Activated CD4-positive, CD25-positive, alpha-beta regulatory T cell treated with anti-CD3 and anti-CD28 coated beads, Interleukin-2, amount 50 U/mL, for 72 hours (primary cell): ENCODE results near the gene LRRC74B.
"Not testable (repeated sequence)": the region's sequence is repeated elsewhere in the genome, so short reads cannot be mapped to it uniquely, and the experiment has no call there.

ENCODE experiments used
- DNase-seq: peaks from one replicate; pipeline ENCODE4 v3.0.0; 2021

Gene LRRC74B, protein sequence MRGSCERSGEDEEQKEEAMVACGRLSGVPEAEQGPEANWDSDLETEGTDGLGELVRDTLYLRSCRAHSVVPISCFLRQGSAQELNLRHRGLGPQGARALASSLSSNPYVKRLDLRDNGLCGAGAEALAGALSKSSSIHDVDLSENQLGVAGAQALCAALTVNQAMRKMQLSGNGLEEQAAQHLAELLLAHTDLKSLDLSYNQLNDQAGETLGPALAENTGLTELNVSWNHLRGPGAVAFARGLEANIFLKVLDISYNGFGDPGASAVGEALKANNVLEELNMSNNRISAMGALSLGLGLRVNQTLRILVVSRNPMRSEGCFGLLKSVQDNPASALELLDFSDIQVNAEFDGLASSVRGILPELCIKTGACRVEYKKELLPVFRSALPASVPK

DNA sequence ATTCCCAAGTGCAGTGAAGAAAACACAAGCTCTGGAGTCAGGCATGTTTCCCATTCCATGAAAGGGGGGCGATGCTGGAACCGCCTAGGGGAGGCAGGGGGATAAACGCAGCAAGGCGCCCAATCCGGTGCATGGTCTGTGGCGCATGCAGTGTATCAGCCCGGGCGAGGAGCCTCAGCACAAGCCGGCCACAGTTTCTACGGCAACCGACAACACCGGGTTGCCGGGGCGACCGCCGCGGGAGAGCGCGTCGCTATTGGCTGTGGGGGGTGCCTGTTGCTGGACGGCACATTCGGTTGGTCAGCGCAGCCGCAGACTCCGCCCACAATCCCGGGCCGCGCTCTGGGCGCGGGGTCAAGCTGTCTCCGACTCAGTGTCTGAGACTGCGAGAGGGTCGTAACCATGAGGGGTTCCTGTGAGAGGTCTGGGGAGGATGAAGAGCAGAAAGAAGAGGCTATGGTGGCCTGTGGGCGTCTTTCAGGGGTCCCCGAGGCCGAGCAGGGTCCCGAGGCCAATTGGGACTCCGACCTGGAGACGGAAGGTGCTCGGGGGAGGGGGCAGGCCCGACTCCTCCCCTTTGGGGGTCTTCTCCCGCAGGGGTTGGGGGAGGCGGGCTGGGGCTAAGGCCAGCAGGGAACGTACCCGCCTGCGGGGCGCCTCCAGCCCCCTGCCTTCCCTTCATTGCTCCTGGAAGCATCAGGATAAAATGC lies at the start of gene LRRC74B:
Gene LRRC74B, plus strand, starts transcription at position 362 of the 710 bp plus-strand sequence. Its CDS starts 41 bp downstream, at position 403.
- DNase-seq: peak; percentile 74

- no peak for DNase-seq
Measured at GRCh38 chr22:20996031-20996410, 49.7 kb upstream of the LRRC74B start.

DNA sequence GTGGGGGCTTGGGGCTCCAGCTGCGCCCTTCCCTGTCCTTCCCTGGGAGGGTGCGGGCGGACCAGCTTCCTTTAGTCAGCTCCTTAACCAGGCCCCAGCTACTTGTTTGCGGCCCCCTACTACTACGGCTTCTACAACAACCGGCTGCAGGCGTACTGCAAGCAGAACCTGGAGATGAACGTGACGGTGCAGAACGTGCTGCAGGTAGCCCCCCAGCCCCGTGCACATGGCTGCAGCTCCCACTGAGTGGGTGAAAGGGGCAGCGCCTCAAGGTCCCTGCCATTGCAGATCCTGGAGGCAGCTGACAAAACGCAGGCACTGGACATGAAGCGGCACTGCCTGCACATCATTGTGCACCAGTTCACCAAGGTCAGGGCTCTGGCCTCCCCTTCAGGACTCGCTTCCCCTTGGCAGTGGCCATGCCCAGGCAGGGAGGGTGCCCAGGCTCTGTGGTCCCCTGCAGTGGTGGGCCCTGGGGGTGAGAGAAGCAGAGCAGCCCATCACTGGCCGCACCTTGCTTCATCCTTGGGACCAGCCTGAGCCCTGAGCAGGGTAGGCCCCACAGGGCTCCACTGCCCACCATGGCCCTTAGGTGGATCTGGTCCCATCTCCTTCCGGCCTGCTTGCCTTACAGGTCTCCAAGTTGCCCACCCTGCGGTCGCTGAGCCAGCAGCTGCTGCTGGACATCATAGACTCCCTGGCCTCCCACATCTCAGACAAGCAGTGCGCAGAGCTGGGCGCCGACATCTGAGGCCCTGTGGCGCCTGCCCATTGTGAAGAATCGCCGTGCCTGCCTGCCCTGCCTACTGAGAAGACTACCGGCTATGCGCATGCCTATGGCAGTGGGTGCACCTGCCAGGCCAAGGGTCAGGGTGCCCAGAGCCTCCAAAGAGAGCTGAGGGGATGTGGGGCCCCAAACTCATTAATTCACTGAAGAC lies 48.9 kb upstream of the LRRC74B start:
- DNase-seq: no peak

GRCh38 chr22:20997536-20998257 lies 48.0 kb upstream of the LRRC74B start:
- no peak for DNase-seq

- DNase-seq: no peak
Measured at GRCh38 chr22:20998411-20999336, 47.1 kb upstream of the LRRC74B start.

- DNase-seq: no peak
Measured at GRCh38 chr22:20999350-21000206, 46.2 kb upstream of the LRRC74B start.

- DNase-seq: no peak
Measured at GRCh38 chr22:21000207-21000986, 45.3 kb upstream of the LRRC74B start.

DNA sequence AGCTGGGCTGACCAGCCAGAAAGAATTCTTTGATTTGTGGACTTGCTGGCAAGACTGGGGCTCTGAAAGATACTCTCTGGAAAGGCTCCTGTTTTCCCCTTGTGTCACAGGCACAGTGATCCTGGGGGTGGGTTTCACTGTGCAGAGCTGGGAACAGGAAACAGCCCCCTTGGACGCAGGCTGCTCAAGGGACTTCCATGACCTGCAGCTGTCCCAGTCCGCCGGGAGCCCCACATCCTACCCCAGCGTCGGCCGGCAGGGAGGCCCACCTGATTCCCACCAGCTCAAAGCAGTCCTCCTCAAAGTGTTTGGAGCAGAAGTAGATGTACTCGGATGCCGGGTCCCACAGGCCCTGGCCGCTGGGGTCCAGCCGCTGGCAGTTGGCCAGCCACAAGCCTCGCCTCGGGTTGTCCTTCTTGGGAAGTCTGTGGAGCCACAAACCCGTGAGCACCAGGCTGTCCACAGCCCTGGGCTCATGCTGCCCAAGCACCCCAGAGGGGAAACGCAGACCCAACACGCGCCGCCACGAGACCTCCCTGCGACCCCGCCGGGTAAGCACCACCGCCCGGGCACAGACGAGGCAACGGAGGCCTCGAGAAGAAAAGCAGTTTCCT lies 44.7 kb upstream of the LRRC74B start:
- DNase-seq: no peak

DNA sequence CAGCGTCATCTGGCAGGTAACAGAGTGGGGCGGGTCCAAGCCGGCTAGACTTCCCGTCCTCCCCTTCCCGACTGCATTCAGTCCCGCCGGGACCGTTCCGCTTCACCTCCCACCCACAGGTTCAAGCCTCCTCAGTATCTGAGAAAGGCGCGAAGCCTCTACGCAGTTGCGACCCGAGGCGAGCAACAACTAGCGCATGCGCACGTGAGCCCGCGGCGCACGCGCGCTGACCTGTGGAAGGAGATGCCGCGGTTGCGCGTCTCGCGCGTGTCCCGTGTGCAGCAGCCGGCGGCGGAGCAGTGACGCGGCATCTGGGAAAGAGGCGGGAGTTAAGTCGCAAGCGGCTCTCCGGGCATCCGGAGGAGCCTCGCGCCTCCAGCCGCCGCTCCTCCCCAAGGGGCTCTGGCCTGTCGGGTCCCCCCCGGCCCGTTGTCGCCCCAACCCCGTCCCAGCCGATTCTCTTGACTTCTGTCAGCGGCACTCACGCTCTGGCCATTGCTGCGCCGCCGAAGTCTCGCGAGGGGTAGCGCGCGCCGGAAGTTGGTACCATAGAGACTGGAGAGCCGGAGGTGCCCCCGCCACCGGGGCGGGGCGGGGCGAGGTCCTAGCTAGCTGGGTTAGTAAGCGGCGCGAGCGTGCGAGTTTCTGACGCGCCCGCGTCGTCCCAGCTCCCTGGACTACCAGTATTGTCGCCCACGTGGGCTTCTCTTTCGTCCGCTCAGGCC lies 44.0 kb upstream of the LRRC74B start, which contains the start of gene THAP7:
Gene THAP7, minus strand, starts transcription at position 518 of the 725 bp plus-strand sequence. Its CDS starts 207 bp downstream, at position 311.
- DNase-seq: peak; percentile 98

- no peak for DNase-seq
Measured at GRCh38 chr22:21003782-21004181, 42.0 kb upstream of the LRRC74B start.

DNA sequence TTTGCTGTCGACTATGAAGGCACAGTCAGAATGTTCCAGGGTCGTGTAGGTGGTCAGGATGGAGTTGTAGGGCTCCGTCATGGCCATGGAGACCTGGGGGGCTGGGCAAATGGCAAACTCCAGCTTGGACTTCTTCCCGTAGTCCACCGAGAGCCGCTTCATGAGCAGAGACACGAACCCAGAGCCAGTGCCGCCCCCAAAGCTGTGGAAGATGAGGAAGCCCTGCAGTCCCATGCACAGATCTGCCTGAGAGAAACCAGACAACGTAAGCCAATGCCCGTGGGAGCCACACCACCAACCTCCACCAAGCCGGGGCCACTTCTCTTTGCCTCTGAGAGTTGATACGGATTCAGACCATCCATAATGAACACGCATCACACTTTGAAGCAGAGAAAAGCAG lies 36.5 kb upstream of the LRRC74B start:
- DNase-seq: not testable (repeated sequence)

DNA sequence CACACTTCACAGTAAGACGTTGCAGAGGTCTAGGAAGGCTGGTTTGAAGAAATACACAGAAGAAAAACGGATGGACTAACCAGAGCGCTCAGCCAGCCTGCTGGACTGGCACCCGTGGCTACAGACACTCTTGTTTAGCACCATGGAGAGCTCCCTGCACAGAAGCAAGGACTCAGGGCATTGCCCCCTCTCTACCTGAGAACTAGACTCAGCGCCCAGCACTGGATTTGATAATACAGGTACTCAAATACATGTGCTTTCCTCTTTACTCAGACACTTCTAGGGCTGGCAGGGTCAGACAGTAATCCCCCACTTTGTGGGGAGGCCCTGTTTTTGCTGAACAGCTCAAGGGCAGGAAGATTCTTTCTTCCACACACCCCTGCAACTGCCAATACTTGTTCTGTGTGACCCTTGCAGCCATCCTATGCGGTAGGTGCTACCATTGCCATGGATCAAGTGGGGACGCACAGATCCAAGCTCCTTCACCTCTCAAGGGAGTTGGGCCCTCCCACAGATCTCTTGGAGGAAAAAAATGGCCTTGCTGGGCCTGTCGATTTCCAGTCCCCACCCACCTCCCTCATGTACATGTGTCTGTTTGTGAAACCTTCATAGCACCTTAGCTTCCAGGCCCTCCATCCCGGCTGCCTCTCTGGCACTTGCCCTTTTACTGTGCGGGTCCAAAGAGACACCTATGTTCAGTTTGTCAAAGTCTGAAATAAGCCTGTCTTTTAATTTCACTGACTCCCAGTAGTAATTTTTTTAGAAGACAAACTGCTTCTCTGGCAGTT lies 35.9 kb upstream of the LRRC74B start:
- DNase-seq: no peak

DNA sequence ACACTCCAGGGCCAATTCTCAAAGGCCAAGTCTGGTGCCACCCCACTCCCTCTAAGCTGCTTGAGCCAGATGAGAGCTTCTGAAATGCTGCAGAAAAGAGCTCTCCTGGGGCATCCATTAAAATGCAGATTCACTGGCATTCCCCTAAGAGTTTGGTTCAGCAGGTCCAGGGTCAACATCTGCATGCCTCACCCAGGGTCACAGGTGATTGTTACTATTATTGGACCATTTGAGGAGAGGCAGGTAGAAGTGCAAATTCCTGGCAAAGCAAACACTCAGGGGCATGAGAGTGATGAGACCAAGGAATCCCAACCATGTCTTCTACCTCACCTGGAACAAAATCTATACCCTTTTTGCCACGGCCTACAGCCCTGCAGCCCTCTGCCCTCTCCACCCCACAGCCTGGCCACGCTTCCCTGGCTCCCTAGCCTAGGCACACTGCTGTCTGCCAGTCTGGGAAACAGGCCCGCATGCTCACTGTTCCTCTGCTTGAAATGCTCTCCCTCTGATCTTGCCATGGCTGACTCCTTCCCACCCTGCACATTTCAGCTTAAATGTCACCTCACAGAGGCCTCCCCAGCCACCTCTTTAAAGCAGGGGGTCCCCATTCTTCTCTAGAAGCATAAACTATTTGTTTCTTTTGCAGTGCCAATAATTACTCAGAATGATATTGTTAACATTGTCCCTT lies 35.2 kb upstream of the LRRC74B start:
- DNase-seq: no peak

GRCh38 chr22:21012446-21013407 lies 33.0 kb upstream of the LRRC74B start:
- no peak for DNase-seq

DNA sequence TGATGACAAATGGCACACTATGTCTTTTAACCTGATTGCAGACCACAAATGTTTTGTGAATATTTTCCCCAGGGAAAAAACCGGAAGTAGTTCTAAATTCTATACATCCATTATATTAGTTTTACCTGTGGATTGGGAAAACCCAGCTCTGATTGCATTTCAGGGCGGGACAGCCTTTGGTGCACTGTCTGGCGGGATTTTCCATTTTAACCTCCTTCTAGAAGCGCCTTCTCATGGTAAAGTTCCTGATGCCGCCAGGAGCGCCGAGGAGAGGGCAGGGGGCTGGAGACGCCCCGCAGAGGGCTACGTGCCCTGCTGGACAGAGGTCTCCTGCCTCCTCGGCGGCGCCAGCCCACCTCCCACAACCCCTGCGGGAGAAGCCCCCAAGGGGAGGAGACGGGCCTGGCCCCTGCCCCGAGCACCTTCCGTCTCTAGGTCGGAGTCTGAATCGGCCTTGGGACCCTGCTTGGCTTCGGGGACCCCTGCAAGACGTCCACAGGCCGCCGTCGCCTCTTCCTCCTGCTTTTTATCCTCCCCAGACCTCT lies 32.0 kb upstream of the LRRC74B start:
- no peak for DNase-seq
